Kidney glomerular epithelial cell (primary cell): Measurements from ENCODE around the gene CAMSAP1.
A peak's percentile ranks its signal among the peaks of the same experiment; 100 is the strongest.
"Not testable (repeated sequence)": the region's sequence is repeated elsewhere in the genome, so short reads cannot be mapped to it uniquely, and the experiment has no call there.

ENCODE experiments used
- DNase-seq: peaks from one replicate; lab custom pipeline; 2025; lab: John Stamatoyannopoulos, UW

CAMSAP1 gene

DNA sequence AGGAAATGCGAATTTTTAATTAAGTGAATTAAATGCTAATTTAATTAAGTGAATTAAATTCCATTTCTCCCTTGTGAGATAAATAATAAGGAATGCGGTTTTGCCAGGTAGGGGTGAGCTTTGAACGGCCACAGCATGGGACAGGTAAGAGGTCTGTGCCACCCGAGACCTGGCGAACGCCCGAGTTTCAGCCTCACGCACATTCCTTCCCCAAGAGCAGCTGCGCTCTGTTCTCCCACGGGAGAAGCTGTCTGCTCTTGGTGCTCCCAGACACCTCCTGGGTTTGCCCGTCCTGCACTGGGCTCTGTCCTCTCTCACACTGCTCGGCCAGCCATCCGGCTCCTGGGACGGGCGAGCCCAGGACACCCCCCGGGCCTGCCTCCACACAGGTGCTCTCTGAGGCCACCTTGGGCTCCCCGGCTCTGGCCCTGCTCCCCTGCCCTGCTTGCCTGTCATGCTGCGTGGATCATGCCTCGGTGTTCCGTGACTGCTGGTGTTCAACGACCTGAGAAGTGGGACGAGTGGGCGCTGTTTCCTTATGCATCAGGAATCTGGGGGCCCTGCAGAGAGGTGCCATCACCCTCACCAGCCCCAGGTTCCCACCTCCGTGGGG lies 13.7 kb upstream of the CAMSAP1 start:
- no peak for DNase-seq

DNA sequence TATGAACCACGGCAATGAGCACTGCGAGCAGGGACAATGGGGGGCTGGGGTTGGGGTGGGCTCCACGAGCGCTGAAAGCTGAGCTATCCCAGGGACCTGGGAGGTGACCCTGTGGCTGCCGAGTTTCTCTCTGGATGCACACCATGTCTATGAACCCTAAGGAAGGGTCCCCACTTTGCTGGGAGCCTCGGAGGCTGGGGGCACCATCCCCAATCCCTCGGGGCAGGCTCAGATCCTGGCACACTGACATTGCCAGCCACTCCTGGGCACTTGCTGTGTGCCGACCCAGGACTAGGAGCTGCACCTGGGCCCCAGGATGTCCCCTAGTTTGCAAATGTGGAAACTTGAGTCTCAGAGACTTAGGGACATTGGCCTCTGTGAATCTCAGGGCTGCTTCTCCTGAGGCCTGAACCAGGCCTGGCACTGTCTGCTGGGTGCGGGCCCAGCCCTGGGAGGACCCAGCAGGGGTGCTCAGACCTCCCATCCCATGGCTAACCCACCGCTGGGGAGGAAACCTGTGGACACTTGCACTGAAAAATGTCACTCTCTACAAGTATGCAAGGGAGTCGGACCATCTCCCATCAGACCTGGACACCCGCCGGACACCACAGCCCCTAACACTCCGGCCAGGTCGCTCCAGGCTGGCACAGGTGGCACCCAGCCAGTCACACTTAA lies 13.0 kb upstream of the CAMSAP1 start:
- DNase-seq = no peak

DNA sequence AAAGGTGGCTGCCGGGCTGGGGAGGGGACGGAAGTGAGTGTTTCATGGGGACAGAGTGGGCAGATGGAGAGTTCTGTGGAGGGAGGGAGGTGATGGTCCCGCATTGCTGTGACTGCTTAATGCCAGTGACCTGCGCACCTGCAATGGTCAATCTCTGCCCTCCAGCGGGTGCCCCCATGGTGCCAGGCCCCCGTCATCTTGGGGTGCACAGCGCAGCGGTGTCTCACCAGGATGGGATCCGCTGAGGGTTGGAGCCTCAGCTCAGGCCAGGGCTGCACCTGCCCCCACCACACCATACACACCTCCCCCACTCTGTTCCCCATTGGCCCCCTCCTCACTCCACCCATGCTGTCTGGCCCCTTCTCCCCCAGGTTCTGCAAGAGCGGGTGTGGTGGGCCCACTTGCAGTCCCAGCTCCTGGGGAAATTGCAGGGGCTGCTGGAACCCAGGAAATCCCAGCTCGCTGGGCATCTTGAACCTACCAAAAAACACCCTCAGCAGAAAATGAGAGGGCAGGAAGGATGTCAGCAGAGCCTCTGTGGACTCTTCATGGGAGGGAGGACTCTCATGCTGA lies 12.1 kb upstream of the CAMSAP1 start:
- no peak for DNase-seq

DNA sequence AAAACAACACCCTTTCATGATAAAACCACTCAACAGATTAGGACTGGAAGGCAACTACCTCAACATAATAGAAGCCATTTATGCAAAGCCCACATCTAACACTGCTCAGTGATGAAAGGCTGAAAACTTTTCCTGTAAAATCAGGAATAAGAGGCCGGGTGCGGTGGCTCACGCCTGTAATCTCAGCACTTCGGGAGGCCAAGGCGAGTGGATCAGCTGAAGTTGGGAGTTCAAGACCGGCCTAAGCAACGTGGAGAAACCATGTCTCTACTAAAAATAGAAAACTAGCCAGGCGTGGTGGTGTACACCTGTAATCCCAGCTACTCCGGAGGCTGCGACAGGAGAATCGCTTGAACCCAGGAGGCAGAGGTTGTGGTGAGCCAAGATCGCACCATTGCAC lies 8.9 kb upstream of the CAMSAP1 start:
- DNase-seq = not testable (repeated sequence)

DNA sequence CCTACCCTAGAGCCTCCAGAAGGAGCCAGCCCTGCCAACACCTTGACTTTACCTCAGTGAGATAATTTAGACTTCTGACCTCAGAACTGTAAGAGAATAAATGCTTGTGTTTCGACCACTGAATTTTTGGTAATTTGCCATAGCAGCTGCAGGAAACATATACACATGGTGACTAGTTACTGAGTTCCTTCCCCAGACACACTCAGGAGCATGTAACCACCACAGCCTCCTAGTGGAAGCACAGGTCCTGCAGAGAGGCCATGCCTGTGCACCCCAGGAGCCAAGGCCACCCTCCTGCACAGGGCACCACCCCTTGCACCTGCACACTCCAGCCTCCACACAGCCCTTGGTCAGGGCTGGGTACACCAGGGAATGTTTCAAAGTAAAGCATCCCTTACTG lies 7.6 kb upstream of the CAMSAP1 start:
- DNase-seq = no peak

DNA sequence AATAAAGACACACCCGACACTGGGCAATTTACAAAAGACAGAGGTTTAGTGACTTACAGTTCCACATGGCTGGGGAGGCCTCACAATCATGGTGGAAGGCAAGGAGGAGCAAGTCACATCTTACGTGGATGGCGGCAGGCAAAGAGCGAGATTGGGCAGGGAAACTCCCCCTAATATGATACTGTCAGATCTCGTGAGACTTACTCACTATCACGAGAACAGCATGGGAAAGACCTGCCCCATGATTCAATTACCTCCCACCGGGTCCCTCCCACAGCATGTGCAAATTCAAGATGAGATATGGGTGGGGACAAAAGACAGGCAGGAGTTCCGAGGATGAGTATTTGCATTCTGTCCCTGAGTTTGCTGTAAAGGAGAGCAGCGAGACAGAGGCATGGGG lies 3.9 kb upstream of the CAMSAP1 start:
- DNase-seq = not testable (repeated sequence)

DNA sequence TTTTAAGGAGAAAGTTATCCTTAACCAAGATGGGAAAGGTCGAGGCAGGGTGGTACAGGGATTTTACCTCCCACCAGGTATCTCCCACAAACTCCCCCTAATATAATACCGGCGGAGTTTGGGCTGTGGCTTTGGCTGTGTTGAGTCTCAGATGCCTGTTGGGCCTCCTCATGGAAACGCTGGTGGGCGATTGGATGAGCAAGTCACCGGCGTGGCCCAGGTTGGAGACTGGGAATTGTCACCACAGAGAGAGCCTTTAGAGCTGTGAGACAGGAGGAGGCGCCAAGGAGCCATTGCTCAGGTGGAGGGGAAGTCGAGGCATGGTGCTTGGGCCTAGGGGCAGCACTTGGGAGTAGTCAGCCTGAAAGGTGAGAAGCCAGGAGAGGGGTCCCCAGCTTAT lies 3.4 kb upstream of the CAMSAP1 start:
- DNase-seq = no peak

DNA sequence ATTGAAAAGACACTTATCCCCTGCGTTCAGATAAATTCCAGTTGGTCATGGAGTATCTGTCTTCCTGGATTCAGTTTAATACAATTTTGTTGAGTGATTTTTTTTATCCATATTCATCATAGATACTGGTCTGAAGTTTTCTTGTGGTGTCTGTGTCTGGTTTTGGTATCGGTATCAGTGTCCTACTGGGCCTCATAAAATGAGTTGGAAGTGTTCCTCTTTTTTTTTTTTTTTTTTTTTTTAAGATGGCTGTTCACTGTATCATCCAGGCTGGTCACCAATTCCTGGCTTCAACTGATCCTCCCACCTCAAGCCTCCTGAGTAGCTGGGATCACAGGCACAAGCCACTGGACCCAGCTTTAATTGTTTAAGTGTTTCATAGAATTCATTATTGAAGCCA lies 2.9 kb upstream of the CAMSAP1 start:
- DNase-seq = no peak

DNA sequence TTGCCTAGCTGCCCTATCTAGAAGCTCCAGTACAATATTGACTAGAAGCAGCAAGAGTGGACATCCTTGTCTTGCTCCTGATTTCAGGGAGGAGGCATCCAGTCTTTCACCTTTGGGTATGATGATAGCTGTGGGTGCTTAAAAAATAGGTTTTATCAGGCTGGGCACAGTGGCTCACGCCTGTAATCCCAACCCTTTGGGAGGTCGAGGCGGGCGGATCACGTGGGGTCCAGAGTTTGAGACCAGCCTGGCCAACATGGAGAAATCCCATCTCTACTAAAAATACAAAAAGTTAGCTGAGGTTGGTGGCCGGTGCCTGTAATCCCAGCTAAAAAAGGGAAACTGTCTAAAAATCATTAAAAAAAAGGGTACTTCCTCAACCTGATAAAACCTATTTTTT lies 2.0 kb upstream of the CAMSAP1 start:
- DNase-seq = no peak

DNA sequence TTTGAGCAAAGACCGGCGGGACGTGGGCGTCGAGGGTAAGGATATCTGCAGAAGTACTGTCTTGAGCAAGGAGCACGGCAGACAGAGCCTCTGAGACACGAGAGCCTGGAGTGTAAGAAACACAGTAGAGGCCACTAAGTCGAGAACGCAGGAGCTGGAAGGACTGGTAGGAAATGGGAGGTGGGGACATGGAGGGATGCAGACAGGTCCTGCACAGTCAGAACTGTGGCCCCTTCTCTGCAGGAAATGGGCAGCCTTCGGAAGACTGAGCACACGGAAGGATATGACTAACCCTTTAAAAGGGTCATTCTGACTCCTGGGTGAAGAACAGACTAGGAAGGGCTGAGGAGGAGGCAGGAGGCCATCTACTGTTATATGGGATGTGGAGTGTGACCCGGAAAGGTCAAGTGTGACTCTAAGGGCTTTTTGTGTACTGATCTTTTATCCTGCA lies 1.4 kb upstream of the CAMSAP1 start:
- peak; percentile 7 for DNase-seq

DNA sequence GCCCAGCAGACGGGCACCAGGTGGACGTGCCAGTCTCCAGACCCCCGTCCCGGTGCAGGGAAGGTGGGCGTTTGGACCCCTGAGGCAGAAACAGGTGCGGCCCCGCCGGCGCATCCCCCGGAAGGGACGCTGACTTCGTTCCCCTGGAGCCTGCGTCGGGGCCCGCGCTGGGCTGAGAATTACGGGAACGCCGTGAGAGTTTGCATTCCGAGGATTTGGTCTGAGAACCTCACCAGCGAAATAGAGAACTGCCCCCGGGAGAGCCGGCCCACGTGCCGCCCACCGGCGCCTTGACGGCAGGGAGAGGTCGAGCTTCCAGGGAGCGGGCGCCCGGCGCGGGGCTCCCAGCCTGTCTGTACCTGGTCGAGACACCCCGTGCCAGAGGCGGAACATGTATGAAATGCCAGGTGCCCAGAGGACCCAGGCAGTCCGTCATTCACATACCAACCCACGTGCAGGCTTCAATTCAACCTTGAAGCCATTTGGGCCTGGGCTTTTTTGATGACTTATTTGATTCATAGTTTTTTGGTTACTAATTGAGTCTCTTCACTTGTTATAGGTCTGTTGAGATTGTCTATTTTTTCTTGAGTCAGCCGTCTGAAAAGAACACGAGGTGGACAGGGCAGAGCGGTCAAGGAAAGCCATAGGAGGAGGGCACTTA lies 877 bp upstream of the CAMSAP1 start:
- peak; percentile 18 for DNase-seq

DNA sequence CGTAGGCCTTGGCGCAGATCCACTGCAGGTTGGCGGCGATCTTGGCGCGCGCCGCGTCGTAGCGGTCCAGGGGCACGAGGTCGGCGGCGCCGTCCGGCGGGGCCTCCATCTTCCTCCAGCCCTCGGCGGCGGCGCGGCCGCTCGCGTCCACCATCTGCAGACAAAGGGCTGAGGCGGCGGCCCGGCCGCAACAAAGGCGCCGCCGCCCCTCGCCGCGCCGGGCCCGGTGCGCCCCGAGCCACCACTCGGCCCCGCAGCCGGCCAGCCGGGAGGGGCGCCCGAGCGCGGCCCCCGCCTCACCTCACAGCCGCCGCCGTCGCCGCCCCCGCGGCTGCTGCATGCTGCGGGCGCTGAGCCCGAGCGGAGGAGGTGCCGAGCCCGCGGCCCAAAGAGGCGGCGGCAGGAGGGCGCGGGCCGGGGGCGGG lies 328 bp downstream of the CAMSAP1 start:
- peak; percentile 22 for DNase-seq

DNA sequence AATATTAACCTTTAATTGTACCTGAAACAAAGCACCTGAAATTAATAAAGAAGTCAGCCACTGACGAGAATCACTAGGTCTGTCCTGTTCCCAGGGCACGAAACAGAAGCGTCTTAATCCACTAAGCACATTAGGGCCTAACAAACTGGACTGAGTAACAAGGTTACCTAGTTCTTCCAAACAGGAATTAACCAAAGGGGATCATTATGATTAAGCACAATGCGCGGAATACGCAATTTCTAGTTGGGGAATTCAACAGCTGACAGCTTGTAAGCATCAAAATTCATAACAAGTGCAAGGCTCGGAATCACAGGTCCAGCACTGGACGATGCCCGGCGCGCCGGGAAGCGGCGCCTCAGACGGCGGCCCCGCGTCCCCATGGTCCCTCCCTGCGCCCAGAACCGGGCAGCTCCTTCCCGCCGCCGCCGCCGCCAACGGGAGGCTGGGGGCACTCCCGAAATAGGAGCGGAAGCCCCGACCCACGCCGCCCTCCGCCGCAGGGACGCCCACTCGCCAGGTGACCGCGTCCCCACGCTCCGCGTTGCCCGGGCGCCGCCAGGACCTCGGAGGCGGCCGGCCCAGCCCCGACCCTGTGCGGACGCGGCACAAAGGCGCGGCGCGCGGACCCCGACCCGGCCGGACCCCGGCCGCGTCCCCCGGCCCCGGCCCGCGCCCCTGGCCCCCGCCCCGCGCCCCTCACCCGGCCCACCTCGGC lies 898 bp downstream of the CAMSAP1 start:
- DNase-seq = peak; percentile 25

DNA sequence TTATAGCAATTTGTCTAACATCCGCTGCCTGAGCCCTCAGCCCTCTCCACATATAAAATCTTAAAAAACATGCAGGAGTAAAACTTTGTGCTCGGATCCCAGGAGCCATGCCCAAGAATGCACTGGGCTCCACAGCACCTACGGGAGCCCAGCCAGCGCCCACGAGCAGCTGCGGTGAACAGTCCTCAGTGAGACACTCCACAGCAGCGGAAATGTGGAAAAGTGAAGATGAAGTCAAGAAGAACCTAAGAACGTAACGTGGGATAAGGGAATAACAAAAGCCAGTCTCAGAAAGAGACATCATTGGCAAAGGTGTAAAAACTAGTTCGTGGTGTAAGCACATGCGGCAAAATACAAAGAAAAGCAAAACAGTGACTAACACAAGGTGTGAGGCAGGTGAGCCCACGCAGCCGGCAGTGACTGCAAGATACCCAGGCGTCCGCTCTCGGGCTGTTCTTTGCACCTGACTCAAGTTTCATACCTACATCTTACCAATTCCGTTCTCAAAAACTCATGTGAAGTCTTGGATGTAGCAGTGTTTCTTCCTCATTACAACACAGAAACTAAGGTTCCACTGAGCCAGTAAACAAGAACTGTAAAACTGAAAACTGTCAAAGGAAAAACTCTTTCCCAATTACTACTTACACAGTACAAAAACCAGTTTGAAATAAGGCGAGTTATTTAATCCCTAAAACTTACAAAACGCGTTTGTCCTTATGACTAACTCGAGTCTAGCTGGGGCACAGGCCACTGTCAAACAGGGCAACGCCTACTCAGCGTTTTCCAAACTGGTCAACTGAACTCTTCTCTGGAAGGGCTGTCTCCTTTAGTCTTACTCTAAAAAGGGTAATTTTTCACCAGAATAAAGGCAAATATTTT lies 1.7 kb downstream of the CAMSAP1 start:
- DNase-seq = no peak

DNA sequence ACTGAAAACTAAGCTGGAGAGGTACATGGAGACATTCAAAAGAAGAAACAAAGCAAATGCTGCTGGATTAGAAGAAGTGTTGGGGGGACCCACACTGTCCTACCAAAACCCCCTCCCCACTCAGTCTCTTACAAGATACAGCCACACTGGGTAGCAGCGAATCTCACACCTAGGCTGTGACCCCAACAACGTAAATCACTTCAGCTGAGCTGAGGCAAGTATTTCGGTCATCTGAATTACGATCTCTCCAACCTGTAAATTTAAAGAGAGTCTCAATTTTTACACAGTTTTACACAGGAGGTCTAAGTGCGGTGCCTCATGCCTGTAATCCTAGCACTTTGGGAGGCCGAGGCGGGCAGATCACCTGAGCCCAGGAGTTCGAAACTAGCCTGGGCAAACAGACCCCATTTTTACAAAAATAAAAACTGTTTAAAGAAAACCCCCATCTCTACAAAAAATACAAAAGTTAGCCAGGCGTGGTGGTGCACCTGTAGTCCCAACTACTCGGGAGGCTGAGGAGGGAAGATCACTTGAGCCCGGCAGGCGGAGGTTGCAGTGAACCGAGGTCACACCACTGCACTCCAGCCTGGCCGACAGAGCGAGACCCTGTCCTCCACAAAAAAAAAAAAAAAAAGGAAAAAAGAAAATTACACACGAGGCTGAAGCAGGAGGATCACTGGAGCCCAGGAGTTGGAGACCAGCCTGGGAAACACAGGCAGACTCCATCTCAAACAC lies 3.4 kb downstream of the CAMSAP1 start:
- DNase-seq = no peak

DNA sequence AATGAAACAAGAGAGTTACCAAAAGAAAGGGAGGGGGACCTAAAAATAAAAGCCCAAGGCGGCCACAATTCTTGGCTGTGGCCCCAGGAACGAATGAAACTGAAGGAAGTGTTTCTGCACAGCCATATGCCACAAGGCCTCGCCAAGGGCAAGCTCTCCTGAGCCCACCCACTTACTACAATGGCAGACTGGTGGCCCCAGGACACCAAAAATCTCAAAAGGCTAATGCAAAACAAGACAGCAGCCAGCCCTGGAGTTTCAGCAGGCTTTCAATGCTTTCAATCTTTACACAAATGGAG lies 4.0 kb downstream of the CAMSAP1 start:
- no peak for DNase-seq

DNA sequence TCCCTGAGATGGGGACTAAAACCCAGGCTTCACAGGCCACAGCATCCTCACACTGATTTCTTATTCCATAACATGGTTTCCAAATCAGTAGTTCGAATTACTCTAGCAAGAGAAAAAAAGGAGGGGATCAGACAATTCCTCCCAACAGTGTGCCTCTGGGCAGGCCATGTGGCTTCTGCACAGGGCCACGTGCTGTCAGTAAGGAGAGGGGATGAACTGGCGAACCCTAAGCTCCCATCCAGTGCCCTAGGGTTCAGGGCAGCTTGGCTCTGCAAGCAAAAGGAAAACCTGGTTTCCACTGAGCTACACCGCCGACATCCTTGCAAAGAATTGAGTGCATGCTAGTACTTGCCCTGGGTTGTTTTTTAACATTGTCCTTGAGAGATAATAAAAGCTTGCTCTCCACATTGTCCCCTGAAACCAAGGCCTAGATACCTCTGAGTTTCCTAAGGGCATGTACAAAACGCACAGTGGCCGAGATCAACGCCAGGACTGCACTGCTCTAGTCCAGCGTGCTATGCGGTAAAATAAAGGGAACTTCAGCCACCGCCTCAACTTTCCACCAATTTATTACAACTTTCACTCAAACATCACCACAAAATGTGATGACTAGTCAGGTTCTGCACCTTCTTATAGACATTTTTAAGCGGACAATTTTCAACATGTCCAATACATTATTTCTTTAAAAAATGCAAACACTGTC lies 4.5 kb downstream of the CAMSAP1 start:
- DNase-seq = no peak

DNA sequence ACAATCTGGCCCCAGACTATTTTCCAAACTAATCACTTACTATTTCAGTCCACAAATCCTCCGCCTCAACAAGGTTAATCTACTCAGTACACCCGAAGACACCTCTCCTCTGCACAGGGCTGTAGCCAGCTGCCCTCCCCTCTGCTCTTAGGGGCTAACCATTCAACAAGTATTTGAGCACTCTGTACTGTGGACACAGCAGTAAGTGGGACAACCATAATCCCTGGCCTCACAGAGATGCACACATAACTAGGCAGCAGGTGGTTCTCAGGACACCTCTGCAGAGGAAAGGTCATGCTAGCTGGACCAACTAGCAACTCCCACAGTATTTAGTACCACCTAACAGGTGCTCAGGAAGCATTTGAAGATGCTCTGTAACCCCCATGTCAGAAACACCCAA lies 5.5 kb downstream of the CAMSAP1 start:
- no peak for DNase-seq

DNA sequence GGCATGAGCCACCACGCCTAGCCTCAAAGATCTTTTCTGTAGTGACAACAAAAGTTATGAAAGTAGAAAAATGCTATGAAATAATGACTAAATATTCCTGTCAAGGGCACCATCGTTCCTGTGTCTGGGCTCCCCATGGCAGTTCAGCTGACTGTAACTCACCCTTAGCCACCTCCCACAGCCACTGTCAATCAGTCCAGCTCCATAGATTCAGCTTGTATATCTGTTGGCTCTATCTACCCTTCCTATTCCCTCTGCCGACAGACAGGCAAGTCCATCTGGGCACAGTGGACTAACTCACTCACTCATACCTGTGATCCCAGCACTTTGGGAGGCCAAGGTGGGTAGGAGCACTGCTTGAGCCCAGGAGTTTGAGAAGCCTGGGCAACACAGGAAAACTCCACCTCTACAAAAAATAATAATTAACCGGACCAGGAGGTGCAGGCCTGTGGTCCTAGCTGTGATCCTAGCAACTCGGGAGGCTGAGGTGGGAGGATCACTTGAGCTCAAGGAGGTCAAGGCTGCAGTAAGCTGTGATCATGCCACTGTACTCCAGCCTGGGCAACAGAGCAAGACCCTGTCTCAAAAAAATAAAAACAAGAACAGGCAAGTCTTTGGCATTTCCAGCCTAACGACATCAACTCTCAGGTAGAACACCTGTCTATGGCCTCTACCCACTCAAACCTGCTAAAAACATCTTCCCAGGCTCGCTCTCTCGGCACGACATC lies 6.2 kb downstream of the CAMSAP1 start:
- DNase-seq = no peak
